Prostate gland (tissue), 2 donors: ENCODE results near the gene PRUNE1.
A peak's percentile ranks its signal among the peaks of the same experiment; 100 is the strongest.

Experiments
- POLR2A ChIP-seq: fragments of 450-650 bp; IDR thresholded peaks from one replicate; pipeline ENCODE4 v1.6.1; 2016; ENCODE audit warnings: antibody characterized with exemption, mild to moderate bottlenecking
- POLR2AphosphoS5 ChIP-seq: sonication (generic); formaldehyde crosslinking; IDR thresholded peaks from one replicate; pipeline ENCODE4 v1.6.1; 2017; ENCODE audit warnings: antibody characterized with exemption
- TF ChIP-seq, protein P1 (sequence below), 4 experiments: fragments of 200-600 bp in 2 of 4; fragments of 450-650 bp in 2 of 4; sonication (generic) in 2 of 4; IDR thresholded peaks; 1 replicate in 3 of 4; 2 replicates in 1 of 4; pipeline ENCODE4 v1.5.1; 2016 to 2019; ENCODE audit warnings: antibody characterized with exemption in 4 of 4, mild to moderate bottlenecking in 2 of 4, moderate library complexity in 2 of 4

GRCh38 chr1:151060007-151060656 is 51.9 kb downstream of the PRUNE1 start, which contains the start of gene MLLT11:
- no peak for TF ChIP-seq POLR2A
- peak; percentile 42 for TF ChIP-seq POLR2AphosphoS5
- TF ChIP-seq, protein P1, sequence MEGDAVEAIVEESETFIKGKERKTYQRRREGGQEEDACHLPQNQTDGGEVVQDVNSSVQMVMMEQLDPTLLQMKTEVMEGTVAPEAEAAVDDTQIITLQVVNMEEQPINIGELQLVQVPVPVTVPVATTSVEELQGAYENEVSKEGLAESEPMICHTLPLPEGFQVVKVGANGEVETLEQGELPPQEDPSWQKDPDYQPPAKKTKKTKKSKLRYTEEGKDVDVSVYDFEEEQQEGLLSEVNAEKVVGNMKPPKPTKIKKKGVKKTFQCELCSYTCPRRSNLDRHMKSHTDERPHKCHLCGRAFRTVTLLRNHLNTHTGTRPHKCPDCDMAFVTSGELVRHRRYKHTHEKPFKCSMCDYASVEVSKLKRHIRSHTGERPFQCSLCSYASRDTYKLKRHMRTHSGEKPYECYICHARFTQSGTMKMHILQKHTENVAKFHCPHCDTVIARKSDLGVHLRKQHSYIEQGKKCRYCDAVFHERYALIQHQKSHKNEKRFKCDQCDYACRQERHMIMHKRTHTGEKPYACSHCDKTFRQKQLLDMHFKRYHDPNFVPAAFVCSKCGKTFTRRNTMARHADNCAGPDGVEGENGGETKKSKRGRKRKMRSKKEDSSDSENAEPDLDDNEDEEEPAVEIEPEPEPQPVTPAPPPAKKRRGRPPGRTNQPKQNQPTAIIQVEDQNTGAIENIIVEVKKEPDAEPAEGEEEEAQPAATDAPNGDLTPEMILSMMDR (IDR thresholded peaks at IDR 0.05), result no peak
